HG02870 (cell line): ENCODE results near the gene UCK2.
"Not testable (repeated sequence)": the region's sequence is repeated elsewhere in the genome, so short reads cannot be mapped to it uniquely, and the experiment has no call there.

Source experiments
- ATAC-seq: cut with Tn5 transposase; IDR thresholded peaks from one replicate; pipeline ENCODE4 v1.9.1; 2021; ENCODE audit warnings: mild to moderate bottlenecking, moderate library complexity; ENCODE audit not compliant: unreplicated experiment

UCK2 gene

GRCh38 chr1:165827268-165828102, at the start of gene UCK2:
UCK2 (plus strand) TSS chr1:165827614; CDS start chr1:165827834, 220 bp downstream.
- ATAC-seq = peak; percentile 66

- ATAC-seq = not testable (repeated sequence)
Observed at GRCh38 chr1:165778197-165778596, 49.2 kb upstream of the UCK2 start.

- not testable (repeated sequence) for ATAC-seq
Observed at GRCh38 chr1:165783519-165783918, 43.9 kb upstream of the UCK2 start.

- no peak for ATAC-seq
Observed at GRCh38 chr1:165787741-165788140, 39.7 kb upstream of the UCK2 start.

- no peak for ATAC-seq
Observed at GRCh38 chr1:165793951-165794350, 33.5 kb upstream of the UCK2 start.

GRCh38 chr1:165795894-165796293, 31.5 kb upstream of the UCK2 start:
- no peak for ATAC-seq

GRCh38 chr1:165799387-165799786, 28.0 kb upstream of the UCK2 start:
- no peak for ATAC-seq

GRCh38 chr1:165804513-165804912, 22.9 kb upstream of the UCK2 start:
- not testable (repeated sequence) for ATAC-seq

GRCh38 chr1:165807613-165808012, 19.8 kb upstream of the UCK2 start:
- no peak for ATAC-seq

- ATAC-seq = no peak
Observed at GRCh38 chr1:165815725-165816124, 11.7 kb upstream of the UCK2 start.

GRCh38 chr1:165816157-165816556, 11.3 kb upstream of the UCK2 start:
- no peak for ATAC-seq

- no peak for ATAC-seq
Observed at GRCh38 chr1:165816826-165817497, 10.5 kb upstream of the UCK2 start.

- ATAC-seq = no peak
Observed at GRCh38 chr1:165823552-165824268, 3.7 kb upstream of the UCK2 start.

GRCh38 chr1:165824269-165824643, 3.2 kb upstream of the UCK2 start:
- ATAC-seq = no peak

GRCh38 chr1:165826565-165827267, 698 bp upstream of the UCK2 start:
- no peak for ATAC-seq

GRCh38 chr1:165828103-165828668, 772 bp downstream of the UCK2 start:
- peak; percentile 33 for ATAC-seq

- peak; percentile 0 for ATAC-seq
Observed at GRCh38 chr1:165828669-165829329, 1.4 kb downstream of the UCK2 start.

- ATAC-seq = no peak
Observed at GRCh38 chr1:165829888-165830287, 2.5 kb downstream of the UCK2 start.

- no peak for ATAC-seq
Observed at GRCh38 chr1:165831146-165831545, 3.7 kb downstream of the UCK2 start.

GRCh38 chr1:165832902-165833301, 5.5 kb downstream of the UCK2 start:
- no peak for ATAC-seq
